ENCODE results near the gene OR13F1.
"Not testable (repeated sequence)": the region's sequence is repeated elsewhere in the genome, so short reads cannot be mapped to it uniquely, and the experiment has no call there.

Gene OR13F1

GRCh38 chr9:104503963-104504362, at the start of gene OR13F1:
OR13F1 (plus strand) TSS chr9:104504263; CDS start chr9:104504263, 0 bp downstream.
- no peak for DNase-seq

- no peak for DNase-seq
Measured at GRCh38 chr9:104456831-104457230, 47.2 kb upstream of the OR13F1 start.

- no peak for DNase-seq
Measured at GRCh38 chr9:104463864-104464263, 40.2 kb upstream of the OR13F1 start.

GRCh38 chr9:104468261-104468660, 35.8 kb upstream of the OR13F1 start:
- DNase-seq = no peak

- DNase-seq = no peak
Measured at GRCh38 chr9:104482921-104483570, 21.0 kb upstream of the OR13F1 start.

- DNase-seq = no peak
Measured at GRCh38 chr9:104485014-104485413, 19.0 kb upstream of the OR13F1 start.

- DNase-seq = no peak
Measured at GRCh38 chr9:104494808-104495207, 9.3 kb upstream of the OR13F1 start.

GRCh38 chr9:104503440-104503839, 623 bp upstream of the OR13F1 start:
- no peak for DNase-seq

GRCh38 chr9:104506565-104506964, 2.5 kb downstream of the OR13F1 start:
- no peak for DNase-seq

GRCh38 chr9:104514901-104515300, 10.8 kb downstream of the OR13F1 start:
- DNase-seq = no peak

- DNase-seq = not testable (repeated sequence)
Measured at GRCh38 chr9:104520241-104520640, 16.2 kb downstream of the OR13F1 start.

- DNase-seq = no peak
Measured at GRCh38 chr9:104527109-104527508, 23.0 kb downstream of the OR13F1 start, which contains the start of gene OR13C4. OR13C4 (minus strand) TSS chr9:104527209; CDS start chr9:104527209, 0 bp downstream.

GRCh38 chr9:104536756-104537155, 32.7 kb downstream of the OR13F1 start, which contains the start of gene OR13C3:
OR13C3 (minus strand) TSS chr9:104536856; CDS start chr9:104536723, 133 bp downstream.
- no peak for DNase-seq

- no peak for DNase-seq
Measured at GRCh38 chr9:104539275-104539674, 35.2 kb downstream of the OR13F1 start.

- DNase-seq = no peak
Measured at GRCh38 chr9:104544644-104545043, 40.6 kb downstream of the OR13F1 start.

GRCh38 chr9:104553261-104553660, 49.2 kb downstream of the OR13F1 start:
- no peak for DNase-seq

Measured in CD4-positive, alpha-beta T cell treated with Interleukin-10 for 1 hour (primary cell).